Inferior parietal cortex (tissue), 1 donor: ENCODE data around the gene EID1.
A peak's percentile ranks its signal among the peaks of the same experiment; 100 is the strongest.
"Not testable (repeated sequence)": the region's sequence is repeated elsewhere in the genome, so short reads cannot be mapped to it uniquely, and the experiment has no call there.

Source experiments
- DNase-seq: peaks from one replicate; pipeline ENCODE4 v3.0.0-alpha.2; 2016; ENCODE audit errors: extremely low spot score

The EID1 gene

GRCh38 chr15:48909313-48909712, 31.4 kb downstream of the EID1 start:
- not testable (repeated sequence) for DNase-seq

- not testable (repeated sequence) for DNase-seq
Measured at GRCh38 chr15:48910554-48910953, 32.6 kb downstream of the EID1 start.

GRCh38 chr15:48913141-48913540, 35.2 kb downstream of the EID1 start:
- DNase-seq, result no peak

GRCh38 chr15:48914717-48915116, 36.8 kb downstream of the EID1 start:
- DNase-seq, result no peak

- no peak for DNase-seq
Measured at GRCh38 chr15:48915861-48916260, 37.9 kb downstream of the EID1 start.

- no peak for DNase-seq
Measured at GRCh38 chr15:48916721-48917120, 38.8 kb downstream of the EID1 start.

- no peak for DNase-seq
Measured at GRCh38 chr15:48922046-48922445, 44.1 kb downstream of the EID1 start.

- DNase-seq, result no peak
Measured at GRCh38 chr15:48924528-48925393, 46.8 kb downstream of the EID1 start.

- peak; percentile 51 for DNase-seq
Measured at GRCh38 chr15:48925714-48926223, 47.8 kb downstream of the EID1 start.

GRCh38 chr15:48928877-48929538, 51.1 kb downstream of the EID1 start:
- no peak for DNase-seq

GRCh38 chr15:48929661-48930060, 51.7 kb downstream of the EID1 start:
- DNase-seq, result no peak
